Lung (tissue), 12 donors: ENCODE results near the gene CCN2. TPM values are rescaled to one million over a fixed set of nuclear protein-coding genes. Genes with fewer than 3 reads are reported as not detected.

Experiments used
- ATAC-seq: fragments of 200-7000 bp; cut with Tn5 transposase; one replicate; pipeline ENCODE4 v1.9.1; 2020; ENCODE audit warnings: moderate number of reproducible peaks; ENCODE audit not compliant: insufficient read depth, low FRiP score
- DNase-seq, 3 donors: peaks; one replicate each; pipeline ENCODE4 v3.0.0-alpha.2; 2013 to 2017
- H3K27ac ChIP-seq, 2 donors: one replicate each; pipeline ENCODE4 v1.5.1; 2013; ENCODE audit warnings: mild to moderate bottlenecking in 2 of 2, moderate library complexity in 2 of 2, control low read depth in 1 of 2, inconsistent platforms in 1 of 2, low read depth in 1 of 2, low read length in 1 of 2
- H3K27me3 ChIP-seq, 3 donors: one replicate each; pipeline ENCODE4 v1.5.1; 2013; ENCODE audit warnings: low read length in 2 of 3; ENCODE audit not compliant: control insufficient read depth in 3 of 3, insufficient read depth in 3 of 3
- H3K36me3 ChIP-seq, 4 donors: one replicate each; pipeline ENCODE4 v1.5.1; 2013; ENCODE audit warnings: low read length in 4 of 4, mild to moderate bottlenecking in 1 of 4, moderate library complexity in 1 of 4; ENCODE audit not compliant: control insufficient read depth in 4 of 4, insufficient read depth in 4 of 4
- H3K4me1 ChIP-seq, 5 donors: one replicate each; pipeline ENCODE4 v1.5.1; 2013; ENCODE audit warnings: low read length in 5 of 5, mild to moderate bottlenecking in 2 of 5, moderate library complexity in 1 of 5; ENCODE audit not compliant: control insufficient read depth in 5 of 5, insufficient read depth in 5 of 5
- H3K4me3 ChIP-seq: one replicate; pipeline ENCODE4 v1.5.1; 2013; ENCODE audit warnings: mild to moderate bottlenecking, control low read depth, moderate library complexity
- H3K9ac ChIP-seq, 2 donors: one replicate each; pipeline ENCODE4 v1.5.1; 2013; ENCODE audit warnings: low read length in 2 of 2, control low read depth in 1 of 2; ENCODE audit not compliant: insufficient read depth in 1 of 2
- H3K9me3 ChIP-seq, 4 donors: one replicate each; pipeline ENCODE4 v1.5.1; 2013; ENCODE audit warnings: low read length in 3 of 4, mild to moderate bottlenecking in 1 of 4, moderate library complexity in 1 of 4; ENCODE audit not compliant: control insufficient read depth in 4 of 4, insufficient read depth in 3 of 4
- WGBS, 2 donors: extraction: QIAGEN DNeasy Blood & Tissue Kit; methylation state at CpG; one replicate each; pipeline ENCODE4 v1.1.7; 2013; 5-methylcytosine and 5-hydroxymethylcytosine counted together
- polyA plus RNA-seq, 2 donors: library from polyadenylated mRNA; stranded (reverse); fragments of 200-250 nt; gene quantifications; one replicate each; pipeline ENCODE4 v1.2.1, GENCODE V29; 2013
- total RNA-seq, 2 donors: library from RNA; depleted of rRNA in 1 of 2; stranded (reverse); fragments of >200 nt in 1 of 2; gene quantifications; one replicate each; pipeline ENCODE4 v1.2.1, GENCODE V29; 2014 to 2021
- TF ChIP-seq, protein P1 (sequence below): IDR thresholded peaks from 2 replicates; pipeline ENCODE4 v1.5.1; 2012; ENCODE audit warnings: mild to moderate bottlenecking; ENCODE audit errors: control extremely low read depth, extremely low read depth
- donor health status: control.
- donor health status: control.
- donor health status: Bipolar disorder and iron deficiency.
- donor health status: healthy.
- donor health status: DM: yes; HTN: yes; CAD: no.

CCN2 gene
- total and polyA plus RNA-seq, 4 donors: 33.9 to 159 (median 114) TPM

- DNase-seq: no peak
- Histone ChIP-seq H3K9ac (no peak overlapping the region), H3K27me3 (no peaks in the 10 kb centered on the region), H3K36me3 (no peaks in the 10 kb centered on the region), H3K9me3 (peaks cover 0 to 1% (median under 1%) of the 10 kb centered on the region in 4 donors), H3K4me1 (no peaks in the 10 kb centered on the region), H3K4me3 (no peak overlapping the region), H3K27ac (no peak overlapping the region)
- ATAC-seq: no peak
- TF ChIP-seq, protein P1, sequence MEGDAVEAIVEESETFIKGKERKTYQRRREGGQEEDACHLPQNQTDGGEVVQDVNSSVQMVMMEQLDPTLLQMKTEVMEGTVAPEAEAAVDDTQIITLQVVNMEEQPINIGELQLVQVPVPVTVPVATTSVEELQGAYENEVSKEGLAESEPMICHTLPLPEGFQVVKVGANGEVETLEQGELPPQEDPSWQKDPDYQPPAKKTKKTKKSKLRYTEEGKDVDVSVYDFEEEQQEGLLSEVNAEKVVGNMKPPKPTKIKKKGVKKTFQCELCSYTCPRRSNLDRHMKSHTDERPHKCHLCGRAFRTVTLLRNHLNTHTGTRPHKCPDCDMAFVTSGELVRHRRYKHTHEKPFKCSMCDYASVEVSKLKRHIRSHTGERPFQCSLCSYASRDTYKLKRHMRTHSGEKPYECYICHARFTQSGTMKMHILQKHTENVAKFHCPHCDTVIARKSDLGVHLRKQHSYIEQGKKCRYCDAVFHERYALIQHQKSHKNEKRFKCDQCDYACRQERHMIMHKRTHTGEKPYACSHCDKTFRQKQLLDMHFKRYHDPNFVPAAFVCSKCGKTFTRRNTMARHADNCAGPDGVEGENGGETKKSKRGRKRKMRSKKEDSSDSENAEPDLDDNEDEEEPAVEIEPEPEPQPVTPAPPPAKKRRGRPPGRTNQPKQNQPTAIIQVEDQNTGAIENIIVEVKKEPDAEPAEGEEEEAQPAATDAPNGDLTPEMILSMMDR: no peak
- WGBS, 2 donors: 85 to 92% methylated on average over 9 of the region's 9 CpGs
Observed at GRCh38 chr6:131998255-131998982, 47.2 kb upstream of the CCN2 start.

DNA sequence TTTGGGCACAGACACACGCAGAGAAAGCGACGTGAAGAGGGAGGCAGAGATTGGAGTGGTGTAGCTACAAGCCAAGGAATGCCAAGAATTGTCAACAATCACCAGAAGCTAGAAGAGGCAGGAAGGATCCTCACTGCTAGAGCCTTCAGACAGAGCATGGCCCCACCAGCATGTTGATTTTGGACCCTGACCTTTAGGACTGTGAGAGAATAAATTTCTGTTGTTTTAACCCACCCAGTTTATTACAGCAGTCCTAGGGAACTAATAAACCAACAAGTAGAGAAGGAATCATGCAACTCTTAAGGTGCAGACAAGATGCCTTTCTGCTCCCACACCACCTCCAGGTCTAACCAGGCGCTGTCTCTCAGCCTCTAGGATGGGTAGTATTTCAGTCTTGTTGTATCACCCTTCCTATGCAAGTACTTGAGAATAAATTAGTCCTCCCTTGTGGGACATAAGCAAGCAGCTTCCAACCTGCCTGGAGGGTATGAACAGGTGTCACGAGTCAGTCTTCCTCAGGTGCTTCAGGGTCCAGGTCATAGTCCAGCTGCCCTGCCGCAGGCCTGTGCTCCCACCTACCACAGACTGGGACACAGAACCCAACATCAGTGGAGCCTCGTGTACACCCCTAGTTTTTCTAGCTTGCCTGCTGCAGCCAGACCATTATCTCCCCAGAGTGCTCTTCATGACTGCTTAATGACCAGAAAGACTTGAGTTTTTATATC is 46.4 kb upstream of the CCN2 start:
- Histone ChIP-seq H3K9ac (no peak overlapping the region), H3K36me3 (no peaks in the 10 kb centered on the region), H3K4me3 (no peak overlapping the region), H3K27ac (no peak overlapping the region), H3K4me1 (no peaks in the 10 kb centered on the region), H3K9me3 (peaks cover 0 to 4% (median under 1%) of the 10 kb centered on the region in 4 donors), H3K27me3 (no peaks in the 10 kb centered on the region)
- TF ChIP-seq, protein P1: no peak
- ATAC-seq (no peak), DNase-seq (no peak)
- WGBS, 2 donors: 83 to 92% methylated on average over 7 of the region's 7 CpGs

DNA sequence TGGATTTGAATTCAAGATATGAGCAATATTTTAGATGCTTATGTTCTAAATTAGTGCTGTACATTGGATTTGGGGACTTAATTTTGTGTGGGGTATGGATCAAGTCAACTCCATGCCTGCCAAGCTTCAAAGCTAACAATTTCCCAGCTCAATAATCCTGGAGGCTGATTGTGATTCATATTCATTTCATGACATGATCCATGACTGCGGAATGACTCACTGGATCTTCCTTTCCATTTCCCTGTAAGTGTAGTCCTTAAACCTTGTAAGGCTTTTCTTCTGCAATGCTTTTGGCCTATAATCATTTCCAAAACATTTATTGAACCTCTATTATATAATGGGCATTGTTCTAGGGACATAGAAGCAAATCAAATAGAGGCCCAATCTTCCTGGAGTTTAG is 44.7 kb upstream of the CCN2 start:
- no peaks in the 10 kb centered on the region for H3K27me3 ChIP-seq
- peaks cover 0 to 4% (median under 1%) of the 10 kb centered on the region in 4 donors for H3K9me3 ChIP-seq
- 45 to 92% methylated on average over 1 of the region's 1 CpG for WGBS, 2 donors
- no peaks in the 10 kb centered on the region for H3K4me1 ChIP-seq
- no peak overlapping the region for H3K4me3 ChIP-seq
- DNase-seq (no peak), ATAC-seq (no peak)
- H3K9ac ChIP-seq: no peak overlapping the region
- H3K36me3 ChIP-seq: no peaks in the 10 kb centered on the region
- H3K27ac ChIP-seq: no peak overlapping the region
- TF ChIP-seq, protein P1: no peak
